Tibial artery (tissue), 4 donors: ENCODE results near the gene FGGY.

ENCODE experiments used
- DNase-seq, 2 donors: peaks; one replicate each; pipeline ENCODE4 v3.0.0-alpha.2; 2019
- H3K27ac ChIP-seq, 2 donors: fragments of 200-600 bp; sonication (generic) in 1 of 2; 1 replicate in 1 of 2; 2 replicates in 1 of 2; pipeline ENCODE4 v1.5.1; 2018 to 2019; ENCODE audit warnings: mild to moderate bottlenecking in 1 of 2
- H3K27me3 ChIP-seq, 2 donors: fragments of 200-600 bp; sonication (generic) in 1 of 2; one replicate each; pipeline versions ENCODE4 v1.5.1 to v1.6.0; 2016 to 2019
- H3K36me3 ChIP-seq, 3 donors: fragments of 200-600 bp; sonication (generic) in 2 of 3; one replicate each; pipeline ENCODE4 v1.5.1; 2016 to 2019; ENCODE audit warnings: mild to moderate bottlenecking in 2 of 3
- H3K4me1 ChIP-seq, 4 donors: fragments of 200-600 bp; sonication (generic) in 2 of 4; 1 replicate in 3 of 4; 2 replicates in 1 of 4; pipeline ENCODE4 v1.5.1; 2016 to 2019
- H3K4me3 ChIP-seq, 2 donors: fragments of 200-600 bp; sonication (generic) in 1 of 2; 1 replicate in 1 of 2; 2 replicates in 1 of 2; pipeline ENCODE4 v1.5.1; 2018 to 2019; ENCODE audit warnings: mild to moderate bottlenecking in 2 of 2
- H3K9me3 ChIP-seq, 3 donors: fragments of 200-600 bp; sonication (generic) in 1 of 3; one replicate each; pipeline ENCODE4 v1.5.1; 2016 to 2019
- CTCF ChIP-seq, 2 experiments: fragments of 200-600 bp in 1 of 2; fragments of 450-650 bp in 1 of 2; IDR thresholded peaks; one replicate each; pipeline ENCODE4 v1.5.1; 2017 to 2019; ENCODE audit warnings: antibody characterized with exemption in 2 of 2, mild to moderate bottlenecking in 1 of 2, moderate library complexity in 1 of 2
- intact Hi-C: fragments of 100-400 bp; cut with DNase I; formaldehyde crosslinking; loops from one replicate; pipeline ENCODE4 v1.15.0; 2023; ENCODE audit warnings: low total_unique reads

Gene FGGY

DNA sequence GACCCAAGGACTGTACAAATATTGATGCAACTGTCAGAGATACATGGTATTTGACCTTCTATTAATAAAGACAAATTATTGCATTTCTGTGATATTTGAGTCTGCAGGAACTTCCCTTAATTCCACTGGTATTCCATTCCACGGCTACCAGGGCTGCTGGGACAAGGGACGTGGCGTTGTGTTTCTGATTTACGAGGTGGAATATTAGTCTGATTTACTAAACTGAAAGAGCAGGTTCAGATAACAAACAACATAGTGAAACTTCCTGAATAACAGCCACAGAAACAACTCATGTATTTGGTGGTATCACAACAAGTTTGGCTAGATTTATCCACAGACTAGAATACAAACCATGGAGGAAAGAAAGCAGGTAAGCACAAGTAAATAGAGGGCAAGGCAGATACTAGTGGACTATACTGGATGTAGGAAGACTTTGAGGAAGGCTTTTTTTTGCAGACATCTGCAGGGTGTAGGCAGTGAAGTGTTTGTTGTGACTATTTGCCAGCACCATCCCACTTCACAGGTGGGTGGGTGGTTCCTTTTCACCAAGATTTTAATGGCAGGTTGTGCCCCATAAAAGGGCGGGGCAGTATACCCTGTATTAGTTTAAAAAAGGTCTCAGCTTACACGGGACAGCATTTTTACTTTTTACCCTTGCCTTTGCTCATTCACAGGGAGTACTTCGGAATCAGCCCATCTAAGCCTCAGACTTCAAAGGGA lies 100.4 kb downstream of the FGGY start:
- Histone ChIP-seq H3K27me3 (no peaks in the 10 kb centered on the region), H3K36me3 (no peaks in the 10 kb centered on the region), H3K27ac (peak overlapping the region; percentile 42 to 90), H3K4me1 (peaks cover 0 to 34% (median 28%) of the 10 kb centered on the region in 4 donors), H3K4me3 (no peak overlapping the region), H3K9me3 (no peaks in the 10 kb centered on the region)
- intact Hi-C loops = no loop called here
- no peak for DNase-seq
- no peak for TF ChIP-seq CTCF (IDR thresholded peaks at IDR 0.05)

DNA sequence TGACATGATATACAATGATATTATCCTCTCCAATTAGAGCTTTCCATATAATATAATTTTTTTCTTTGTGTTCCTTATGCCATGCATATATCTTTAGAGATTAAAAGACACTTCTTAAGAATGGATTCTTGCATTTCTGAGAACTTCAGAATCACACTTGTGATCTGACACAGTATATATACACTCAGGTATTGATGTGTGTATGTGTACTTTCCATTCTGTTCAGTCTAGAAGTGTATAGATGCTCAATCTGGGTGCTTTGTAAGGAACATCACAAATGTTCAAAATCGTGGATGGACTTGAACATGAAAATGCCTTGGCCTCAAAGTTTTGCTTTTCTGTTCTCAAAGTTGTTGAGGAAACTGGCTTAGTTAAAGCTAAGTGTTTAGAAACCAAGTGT lies 102.7 kb downstream of the FGGY start:
- Histone ChIP-seq H3K36me3 (no peaks in the 10 kb centered on the region), H3K27ac (no peak overlapping the region), H3K9me3 (no peaks in the 10 kb centered on the region), H3K4me3 (no peak overlapping the region), H3K27me3 (no peaks in the 10 kb centered on the region), H3K4me1 (peaks cover 0 to 13% (median 10%) of the 10 kb centered on the region in 4 donors)
- no peak for TF ChIP-seq CTCF (IDR thresholded peaks at IDR 0.05)
- intact Hi-C loops = no loop called here
- DNase-seq = no peak

GRCh38 chr1:59401581-59401980 lies 104.7 kb downstream of the FGGY start:
- Histone ChIP-seq H3K4me1 (peaks cover 0 to 10% (median 6%) of the 10 kb centered on the region in 4 donors), H3K27me3 (no peaks in the 10 kb centered on the region), H3K4me3 (no peak overlapping the region), H3K36me3 (no peaks in the 10 kb centered on the region), H3K27ac (no peak overlapping the region), H3K9me3 (no peaks in the 10 kb centered on the region)
- TF ChIP-seq CTCF (IDR thresholded peaks at IDR 0.05) = no peak
- intact Hi-C loops = no loop called here
- DNase-seq = no peak

DNA sequence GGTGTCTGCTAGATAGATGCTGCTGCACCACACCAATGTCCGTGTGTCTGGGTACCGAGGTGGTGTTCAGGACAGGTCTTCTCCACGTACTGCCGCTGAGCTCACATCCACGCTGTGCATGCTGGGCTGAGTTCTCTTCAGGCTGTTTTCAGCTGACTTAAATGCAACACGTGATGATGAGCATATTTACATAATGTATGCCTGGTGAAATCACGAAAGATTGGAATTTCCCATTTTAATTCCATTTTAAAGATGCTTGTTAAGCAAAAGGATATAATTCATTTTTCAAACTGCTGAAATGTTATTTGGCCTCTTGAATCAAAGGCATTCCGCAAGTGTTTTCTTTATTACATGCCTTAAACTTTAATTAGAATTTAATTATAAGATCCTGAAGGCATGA lies 107.9 kb downstream of the FGGY start:
- no peak for DNase-seq
- no peak overlapping the region for H3K4me3 ChIP-seq
- no peaks in the 10 kb centered on the region for H3K27me3 ChIP-seq
- TF ChIP-seq CTCF (IDR thresholded peaks at IDR 0.05) = no peak
- no peaks in the 10 kb centered on the region for H3K36me3 ChIP-seq
- intact Hi-C loops = no loop called here
- peaks cover 0 to 28% (median 7%) of the 10 kb centered on the region in 4 donors for H3K4me1 ChIP-seq
- H3K27ac ChIP-seq = no peak overlapping the region
- no peaks in the 10 kb centered on the region for H3K9me3 ChIP-seq

DNA sequence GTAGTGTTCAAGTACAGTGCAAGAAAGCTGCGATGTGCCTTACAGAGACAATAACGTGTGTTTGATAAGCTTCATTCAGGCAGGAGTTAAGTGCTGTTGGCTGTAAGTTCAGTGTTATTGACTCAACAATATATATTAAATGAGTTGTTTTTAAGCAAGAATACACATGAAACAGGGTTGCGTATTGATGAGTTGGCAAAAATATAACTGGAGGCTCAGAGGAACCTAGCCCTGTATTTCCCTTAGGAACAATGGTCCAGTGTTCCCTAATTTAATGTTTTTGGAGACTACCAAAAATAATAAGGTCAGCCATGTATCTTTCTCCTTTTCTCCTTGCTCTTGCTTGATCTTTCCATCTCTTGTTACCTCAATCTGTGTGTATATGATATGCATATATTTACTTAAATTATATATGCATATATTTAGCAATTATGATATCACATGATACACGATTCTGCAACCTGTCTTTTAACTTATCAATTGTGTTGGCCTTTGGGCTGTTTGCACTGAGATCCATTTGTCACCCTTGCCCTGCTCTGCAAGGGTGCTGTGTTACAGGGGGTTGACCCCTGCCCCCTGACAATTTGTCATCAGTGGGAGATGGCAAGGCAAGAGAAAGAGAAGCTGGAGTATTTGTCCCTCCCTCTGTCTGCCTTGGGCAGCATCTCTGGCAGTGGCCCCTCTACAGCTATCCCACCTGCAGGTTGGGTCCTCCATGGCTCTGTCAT lies 109.7 kb downstream of the FGGY start:
- intact Hi-C loops = no loop called here
- no peak for TF ChIP-seq CTCF (IDR thresholded peaks at IDR 0.05)
- H3K27ac ChIP-seq = no peak overlapping the region

More for the DNA sequence above, 109.7 kb downstream of the FGGY start:
- peaks cover 0 to 33% (median 7%) of the 10 kb centered on the region in 4 donors for H3K4me1 ChIP-seq
- no peak for DNase-seq
- no peak overlapping the region for H3K4me3 ChIP-seq
- H3K27me3 ChIP-seq = no peaks in the 10 kb centered on the region
- no peaks in the 10 kb centered on the region for H3K36me3 ChIP-seq
- H3K9me3 ChIP-seq = no peaks in the 10 kb centered on the region
